ENCODE results near the gene HOXA13.

- TF ChIP-seq EZH2 (IDR thresholded peaks at IDR 0.05; ENCODE audit: low read length): no peak
- TF ChIP-seq CTCF (optimal IDR thresholded peaks at IDR 0.05 in 1 of 3, IDR thresholded peaks at IDR 0.05 in 1 of 3, conservative IDR thresholded peaks at IDR 0.05 in 1 of 3; ENCODE audit: extremely low read depth in 1 of 3, insufficient read depth in 2 of 3, low read length in 3 of 3): no peak
Observed at GRCh38 chr7:27186668-27187474, 13.0 kb downstream of the HOXA13 start.

All from keratinocyte (primary cell).